Stimulated activated CD8-positive, alpha-beta memory T cell treated with anti-CD3 and anti-CD28 coated beads, Interleukin-12 subunit alpha, Interleukin-12 subunit beta, amount 100 ng/mL, for 24 hours (primary cell): ENCODE results near the gene ARHGAP27.

ENCODE experiments used
- DNase-seq: peaks from one replicate; pipeline ENCODE4 v3.0.0-alpha.2; 2020; ENCODE audit errors: extremely low read depth

Gene ARHGAP27

GRCh38 chr17:45430738-45431530 lies 1.7 kb downstream of the ARHGAP27 start:
- no peak for DNase-seq

DNA sequence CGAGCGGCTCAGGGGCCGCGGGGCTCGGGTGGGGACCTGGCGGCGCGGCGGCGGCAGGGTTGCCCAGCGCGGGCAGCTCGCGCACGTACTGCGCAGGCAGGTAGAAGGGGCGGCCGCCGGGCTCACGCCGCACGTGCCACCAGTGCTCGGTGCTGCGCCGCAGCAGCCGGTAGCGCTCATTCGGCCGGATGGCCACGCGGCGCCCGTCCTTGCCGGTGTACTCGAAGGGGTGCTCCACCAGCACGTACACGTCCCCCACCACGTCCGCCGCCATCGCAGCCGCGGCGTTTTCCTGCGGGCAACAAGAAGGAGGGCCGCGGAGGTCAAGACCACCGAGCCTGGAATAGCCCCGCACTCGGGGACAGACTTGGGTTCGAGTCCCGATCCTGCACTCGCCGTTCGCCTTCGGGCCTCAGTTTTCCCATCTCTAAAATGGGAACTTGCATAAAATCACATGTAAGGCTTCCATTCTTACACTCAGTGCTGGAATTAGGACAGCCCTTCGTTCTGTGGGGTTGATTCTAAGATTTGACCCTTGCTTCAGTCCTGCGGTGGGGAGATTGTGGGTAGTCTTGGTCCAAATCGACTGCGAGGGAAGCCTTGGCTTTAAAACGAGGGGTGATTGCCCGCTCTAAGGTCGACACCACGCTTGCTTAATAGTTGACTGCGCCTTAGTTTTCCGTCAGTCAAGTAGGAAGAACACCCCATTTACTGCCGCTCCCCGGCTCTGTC lies 2.5 kb downstream of the ARHGAP27 start:
- DNase-seq = no peak

- no peak for DNase-seq
Observed at GRCh38 chr17:45429339-45430005, 3.2 kb downstream of the ARHGAP27 start.

GRCh38 chr17:45428931-45429338 lies 3.7 kb downstream of the ARHGAP27 start:
- no peak for DNase-seq

- DNase-seq = peak; percentile 54
Observed at GRCh38 chr17:45428050-45428617, 4.5 kb downstream of the ARHGAP27 start.

DNA sequence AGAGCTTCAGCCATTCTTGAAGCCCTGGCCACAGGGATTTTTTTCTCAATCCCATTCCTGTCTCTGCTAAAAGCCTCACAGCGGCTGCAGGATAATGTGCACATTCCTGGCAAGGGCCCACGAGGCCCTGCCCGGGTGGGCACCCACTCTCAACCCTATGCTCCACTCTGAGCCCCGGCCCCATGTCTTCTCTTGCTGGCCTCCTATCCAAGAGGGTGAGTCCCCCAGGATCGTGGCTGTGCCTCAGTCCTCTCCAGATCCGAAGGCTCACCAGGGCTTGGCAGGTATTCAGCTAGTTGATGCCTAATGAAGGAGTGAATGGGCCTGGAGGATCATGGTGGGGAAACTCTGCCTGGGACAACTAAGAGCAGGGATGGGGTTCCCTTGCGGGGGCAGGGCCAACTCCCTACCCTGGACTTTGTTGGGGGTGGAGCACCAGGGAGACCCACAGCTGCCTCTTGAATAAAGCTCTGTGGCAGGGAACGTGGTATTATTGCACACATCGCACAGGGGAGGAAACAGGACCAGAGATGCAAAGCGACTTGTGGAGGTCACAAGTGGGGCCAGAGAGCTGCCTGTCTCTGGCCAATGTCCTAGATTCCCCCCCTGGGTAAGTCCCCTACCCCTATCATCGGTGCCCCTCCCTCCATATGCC lies 5.4 kb downstream of the ARHGAP27 start:
- DNase-seq = no peak

GRCh38 chr17:45426561-45426960 lies 6.1 kb downstream of the ARHGAP27 start:
- DNase-seq = no peak

GRCh38 chr17:45425984-45426413 lies 6.7 kb downstream of the ARHGAP27 start:
- no peak for DNase-seq

DNA sequence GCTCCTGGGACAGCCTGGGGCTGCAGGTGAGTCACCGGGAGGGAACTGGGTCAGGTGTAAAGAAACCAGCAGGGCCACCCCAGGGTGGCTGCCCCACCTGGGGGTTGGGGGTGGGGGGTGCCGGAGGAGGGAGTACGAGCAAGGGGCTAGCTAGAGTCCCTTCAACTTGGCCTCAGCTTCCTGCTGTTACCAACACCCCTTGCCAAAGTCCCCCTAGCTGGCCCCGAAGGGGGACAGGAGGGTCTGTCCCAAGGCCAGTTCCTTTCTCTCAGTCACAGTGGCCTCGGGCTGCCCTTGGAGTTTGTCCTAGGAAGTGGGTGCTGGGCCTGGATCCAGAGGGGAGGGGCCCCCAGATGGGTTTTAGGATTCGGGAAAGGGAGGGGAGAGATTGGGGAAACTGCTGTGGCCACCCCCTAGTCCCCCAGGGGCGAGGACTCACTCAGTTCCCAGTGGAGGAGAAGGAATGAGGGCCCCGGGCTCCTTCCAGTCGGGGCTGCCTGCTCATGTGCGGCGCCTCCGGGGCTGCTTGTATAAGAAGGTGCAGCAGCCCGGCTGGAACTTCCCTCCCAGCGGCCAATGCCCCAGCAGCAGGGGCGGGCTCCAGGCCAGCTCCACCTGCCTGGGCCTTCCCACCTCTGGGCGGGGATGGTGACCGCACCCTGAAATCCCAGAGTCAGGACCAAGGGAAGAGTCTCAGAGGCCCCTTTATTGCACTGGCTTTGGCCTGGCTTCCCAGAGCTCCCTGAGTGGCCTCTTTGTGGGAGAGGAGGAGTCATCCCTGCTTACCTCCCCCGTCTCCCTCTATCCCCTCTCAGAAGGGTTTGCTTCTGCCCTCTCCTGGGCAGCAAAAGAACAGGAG lies 7.3 kb downstream of the ARHGAP27 start:
- no peak for DNase-seq

DNA sequence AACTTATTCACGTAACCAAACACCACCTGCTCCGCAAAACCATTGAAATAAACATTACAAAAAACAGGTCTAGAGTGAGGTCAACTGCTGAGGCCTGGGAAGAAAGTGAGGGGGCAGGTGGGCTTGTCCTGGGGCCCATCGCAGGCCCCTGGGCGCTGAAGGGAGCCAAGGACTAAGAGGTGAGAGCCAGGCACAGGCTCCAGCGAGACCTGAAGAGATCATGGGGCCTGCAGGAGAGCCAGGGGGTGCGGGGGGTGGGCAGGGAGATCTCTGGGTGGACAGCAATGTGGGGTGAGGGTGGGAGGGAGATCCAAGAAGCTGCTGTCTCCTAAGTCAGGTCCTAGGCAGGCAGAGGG lies 7.9 kb downstream of the ARHGAP27 start:
- DNase-seq = no peak

GRCh38 chr17:45423975-45424335 lies 8.7 kb downstream of the ARHGAP27 start:
- DNase-seq = no peak

DNA sequence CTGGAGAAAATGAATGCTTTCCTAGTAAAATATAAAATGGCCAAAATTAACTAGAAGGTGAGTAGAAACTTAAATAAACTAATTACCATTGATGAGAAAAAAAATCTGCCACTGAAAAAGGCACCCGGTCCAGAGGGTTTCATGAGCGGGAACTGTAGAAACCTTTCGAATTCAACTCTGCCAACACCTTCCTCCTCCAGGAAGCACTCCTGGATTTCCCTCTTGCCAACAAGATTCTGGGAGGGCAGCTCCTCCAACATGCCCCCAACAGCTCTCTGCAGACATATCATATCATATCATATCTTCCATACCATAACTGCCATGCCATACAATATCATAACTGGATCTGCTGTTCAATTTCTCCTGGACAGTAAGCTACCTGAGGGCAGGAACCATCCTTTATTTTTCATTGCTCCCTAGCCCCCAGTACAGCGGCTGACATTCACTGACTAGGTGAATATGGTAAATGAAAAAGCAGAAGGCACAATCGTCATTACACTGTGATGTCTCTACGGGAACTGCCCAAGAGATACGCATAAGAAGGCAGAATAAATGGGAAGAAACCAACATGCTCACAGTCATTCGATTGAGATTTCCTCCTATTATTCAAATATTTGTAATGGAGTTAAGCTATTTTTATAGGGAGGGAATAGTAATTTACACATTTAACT lies 9.2 kb downstream of the ARHGAP27 start:
- no peak for DNase-seq

GRCh38 chr17:45414990-45415881 lies 17.4 kb downstream of the ARHGAP27 start:
- DNase-seq = no peak

- no peak for DNase-seq
Observed at GRCh38 chr17:45413498-45413923, 19.2 kb downstream of the ARHGAP27 start.

- no peak for DNase-seq
Observed at GRCh38 chr17:45411348-45412105, 21.1 kb downstream of the ARHGAP27 start.

- no peak for DNase-seq
Observed at GRCh38 chr17:45410144-45411091, 22.3 kb downstream of the ARHGAP27 start.

- no peak for DNase-seq
Observed at GRCh38 chr17:45409659-45410076, 23.0 kb downstream of the ARHGAP27 start.
